A549 (cell line): ENCODE data around the gene OR13A1. TPM values are rescaled to one million over a fixed set of nuclear protein-coding genes. Genes with fewer than 3 reads are reported as not detected.

Experiments used
- ATAC-seq, 2 experiments: fragments of 200-7000 bp in 1 of 2; fragments of >200 bp in 1 of 2; cut with Nextera tagmentation in 1 of 2; cut with Tn5 transposase in 1 of 2; 3 replicates each; pipeline versions ENCODE4 v1.8.0 to v1.9.1; 2018 to 2020; ENCODE audit warnings: mild to moderate bottlenecking in 1 of 2, moderate library complexity in 1 of 2
- CTCF ChIA-PET: fragments of 300-600 bp; sonication (Branson Sonifier 250); formaldehyde crosslinking; extraction: SDS; loops from one replicate; lab custom pipeline; 2021; ENCODE audit warnings: antibody characterized with exemption, inconsistent platforms; lab: Yijun Ruan, JAX
- POLR2A ChIA-PET: fragments of 350-600 bp; formaldehyde crosslinking; extraction: SDS; loops from one replicate; lab custom pipeline; 2021; ENCODE audit warnings: antibody characterized with exemption, inconsistent platforms; lab: Yijun Ruan, JAX
- DNase-seq, 2 experiments: peaks; one replicate each; pipeline versions ENCODE4 v3.0.0 to v3.0.0-alpha.2; 2011 to 2016; ENCODE audit warnings: low read depth in 1 of 2, low spot score in 1 of 2
- FAIRE-seq: peaks from 2 replicates; lab custom pipeline; 2011; peaks lifted over from hg19 to GRCh38; lab: Jason Lieb, UNC
- H3K27ac ChIP-seq, 2 experiments: fragments of >200 bp; sonication (Bioruptor Twin); formaldehyde crosslinking; 3 replicates each; pipeline ENCODE4 v1.5.1; 2016 to 2017
- H3K4me1 ChIP-seq: fragments of >200 bp; sonication (Bioruptor Twin); formaldehyde crosslinking; 3 replicates; pipeline ENCODE4 v1.6.1; 2016
- H3K4me2 ChIP-seq: fragments of >200 bp; sonication (Bioruptor Twin); formaldehyde crosslinking; 3 replicates; pipeline ENCODE4 v1.6.1; 2016
- H3K4me3 ChIP-seq: fragments of >200 bp; sonication (Bioruptor Twin); formaldehyde crosslinking; 3 replicates; pipeline ENCODE4 v1.5.1; 2016
- H3K9me3 ChIP-seq: fragments of >200 bp; sonication (Bioruptor Twin); formaldehyde crosslinking; 3 replicates; pipeline ENCODE4 v1.6.1; 2016
- BHLHE40 ChIP-seq: IDR thresholded peaks from 2 replicates; pipeline ENCODE4 v1.6.1; 2012; ENCODE audit warnings: low read depth, low read length, inconsistent platforms
- CBX8 ChIP-seq: fragments of 200-600 bp; sonication (generic); IDR thresholded peaks from 2 replicates; pipeline ENCODE4 v1.6.1; 2016
- CEBPB ChIP-seq, 2 experiments: fragments of >200 bp in 1 of 2; sonication (Bioruptor Twin) in 1 of 2; formaldehyde crosslinking in 1 of 2; IDR thresholded peaks; 2 replicates each; pipeline ENCODE4 v1.6.1; 2012 to 2016
- EHF ChIP-seq: fragments of 250-450 bp; sonication (Bioruptor Pico); IDR thresholded peaks from 2 replicates; pipeline ENCODE4 v1.5.0; 2020; ENCODE audit warnings: mild to moderate bottlenecking
- ESRRA ChIP-seq: fragments of 150-350 bp; IDR thresholded peaks from 2 replicates; pipeline ENCODE4 v1.6.1; 2014; ENCODE audit warnings: mild to moderate bottlenecking, low read length, borderline replicate concordance
- FOSB ChIP-seq: fragments of 250-450 bp; sonication (Bioruptor Pico); IDR thresholded peaks from 2 replicates; pipeline ENCODE4 v1.5.0; 2020; ENCODE audit warnings: mild to moderate bottlenecking, moderate library complexity
- FOXS1 ChIP-seq: fragments of 250-450 bp; sonication (Bioruptor Pico); IDR thresholded peaks from 2 replicates; pipeline ENCODE4 v1.5.0; 2020; ENCODE audit warnings: mild to moderate bottlenecking, moderate library complexity
- GATA3 ChIP-seq: IDR thresholded peaks from 2 replicates; pipeline ENCODE4 v1.6.1; 2012; ENCODE audit warnings: borderline replicate concordance
- HDAC2 ChIP-seq: fragments of 200-600 bp; sonication (generic); IDR thresholded peaks from 2 replicates; pipeline ENCODE4 v1.6.1; 2016
- HEYL ChIP-seq: fragments of 250-450 bp; sonication (Bioruptor Pico); IDR thresholded peaks from 2 replicates; pipeline ENCODE4 v1.8.0; 2021; ENCODE audit warnings: mild to moderate bottlenecking, moderate library complexity
- JUNB ChIP-seq: fragments of >200 bp; sonication (Bioruptor Twin); formaldehyde crosslinking; IDR thresholded peaks from 2 replicates; pipeline ENCODE4 v1.6.1; 2016
- KDM1A ChIP-seq: fragments of 200-600 bp; sonication (generic); IDR thresholded peaks from 2 replicates; pipeline ENCODE4 v1.6.1; 2016; ENCODE audit warnings: low read depth, mild to moderate bottlenecking
- MAFK ChIP-seq: fragments of 450-650 bp; IDR thresholded peaks from 2 replicates; pipeline ENCODE4 v1.6.1; 2014; ENCODE audit not compliant: partially characterized antibody
- MAZ ChIP-seq: fragments of 150-350 bp; IDR thresholded peaks from 2 replicates; pipeline ENCODE4 v1.6.1; 2014; ENCODE audit warnings: antibody characterized with exemption, low read depth, low read length, borderline replicate concordance
- PHF8 ChIP-seq: fragments of 200-600 bp; sonication (generic); IDR thresholded peaks from 2 replicates; pipeline ENCODE4 v1.6.1; 2016; ENCODE audit warnings: low read depth, mild to moderate bottlenecking, antibody characterized with exemption, moderate library complexity, borderline replicate concordance
- POLR2AphosphoS2 ChIP-seq: conservative IDR thresholded peaks from 2 replicates; pipeline ENCODE4 v1.6.1; 2012; ENCODE audit warnings: low read length, improper control_type of control experiment, inconsistent platforms
- RCOR1 ChIP-seq: fragments of 150-350 bp; IDR thresholded peaks from 2 replicates; pipeline ENCODE4 v1.6.1; 2014; ENCODE audit warnings: antibody characterized with exemption, low read length, low read depth
- RFX5 ChIP-seq: fragments of 450-650 bp; IDR thresholded peaks from 2 replicates; pipeline ENCODE4 v1.7.1; 2014; ENCODE audit warnings: antibody characterized with exemption, mild to moderate bottlenecking, moderate library complexity
- RNF2 ChIP-seq: fragments of 200-600 bp; sonication (generic); IDR thresholded peaks from 2 replicates; pipeline ENCODE4 v1.6.1; 2016; ENCODE audit warnings: low read depth, mild to moderate bottlenecking, antibody characterized with exemption, moderate library complexity, borderline replicate concordance
- SMC3 ChIP-seq: fragments of >200 bp; sonication (Bioruptor Twin); formaldehyde crosslinking; IDR thresholded peaks from 3 replicates; pipeline ENCODE4 v1.6.1; 2018; ENCODE audit warnings: inconsistent platforms
- SREBF2 ChIP-seq: fragments of 450-650 bp; IDR thresholded peaks from 2 replicates; pipeline ENCODE4 v1.6.1; 2014; ENCODE audit warnings: mild to moderate bottlenecking, moderate library complexity
- ZC3H11A ChIP-seq: fragments of 450-650 bp; IDR thresholded peaks from 2 replicates; pipeline ENCODE4 v1.6.1; 2014; ENCODE audit warnings: antibody characterized with exemption, mild to moderate bottlenecking
- ZSCAN20 ChIP-seq: fragments of 250-450 bp; sonication (Bioruptor Pico); IDR thresholded peaks from 2 replicates; pipeline ENCODE4 v1.8.0; 2022; ENCODE audit warnings: mild to moderate bottlenecking, moderate library complexity
- WGBS: methylation state at CpG from one replicate; pipeline ENCODE4 v1.1.6; 2017; ENCODE audit errors: missing lambda C conversion rate; 5-methylcytosine and 5-hydroxymethylcytosine counted together
- polyA plus RNA-seq, 4 experiments: library from polyadenylated mRNA; depleted of rRNA in 3 of 4; stranded (reverse); fragments of >200 nt; fragmentation: RNase III in 1 of 4; extraction: RNeasy Plus Mini Kit Qiagen cat#74134 plus additional on column Dnase treatment in 1 of 4; gene quantifications; 2 replicates in 3 of 4; 3 replicates in 1 of 4; pipeline ENCODE4 v1.2.3, GENCODE V29; 2011 to 2017
- TF ChIP-seq, protein P1 (sequence below): fragments of 200-600 bp; sonication (generic); IDR thresholded peaks from 2 replicates; pipeline ENCODE4 v1.6.1; 2016; ENCODE audit warnings: antibody characterized with exemption, mild to moderate bottlenecking, moderate library complexity
- TF ChIP-seq, protein P2 (sequence below): fragments of >200 bp; sonication (Bioruptor Twin); formaldehyde crosslinking; IDR thresholded peaks from 3 replicates; pipeline ENCODE4 v1.5.1; 2016
- TF ChIP-seq, protein P3 (sequence below): fragments of >200 bp; sonication (Bioruptor Twin); formaldehyde crosslinking; IDR thresholded peaks from 3 replicates; pipeline ENCODE4 v1.6.1; 2016
- TF ChIP-seq, protein P4 (sequence below): fragments of 250-450 bp; sonication (Bioruptor Pico); IDR thresholded peaks from 2 replicates; pipeline ENCODE4 v1.5.0; 2020; ENCODE audit warnings: low read depth, mild to moderate bottlenecking, moderate library complexity
- TF ChIP-seq, protein P5 (sequence below): IDR thresholded peaks from 2 replicates; pipeline ENCODE4 v1.6.1; 2012; ENCODE audit warnings: low read depth, borderline replicate concordance

Gene OR13A1
- polyA plus RNA-seq, 2 of the 4 experiments (the other 2 are of a cell fraction), result 0.04 TPM; not detected in 1

DNA sequence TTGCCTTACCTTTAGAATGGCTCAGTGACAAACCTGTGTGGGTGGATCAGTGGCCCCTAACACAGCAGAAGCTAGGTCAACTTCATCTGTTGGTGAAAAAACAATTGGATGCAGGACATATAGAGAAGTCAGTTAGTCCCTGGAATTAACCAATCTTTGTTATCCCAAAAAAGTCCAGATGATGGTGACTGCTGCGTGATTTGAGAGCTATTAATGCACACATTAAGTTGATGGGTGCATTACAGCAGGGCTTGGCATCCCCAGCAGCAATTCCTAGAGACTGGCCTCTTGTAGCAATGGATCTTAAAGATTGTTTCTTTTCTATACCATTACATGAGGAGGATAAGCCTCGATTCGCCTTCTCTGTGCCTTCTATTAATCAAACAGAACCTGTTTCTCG is 33.3 kb downstream of the OR13A1 start:
- no peak for TF ChIP-seq KDM1A
- no peak for TF ChIP-seq MAFK
- TF ChIP-seq, protein P1, sequence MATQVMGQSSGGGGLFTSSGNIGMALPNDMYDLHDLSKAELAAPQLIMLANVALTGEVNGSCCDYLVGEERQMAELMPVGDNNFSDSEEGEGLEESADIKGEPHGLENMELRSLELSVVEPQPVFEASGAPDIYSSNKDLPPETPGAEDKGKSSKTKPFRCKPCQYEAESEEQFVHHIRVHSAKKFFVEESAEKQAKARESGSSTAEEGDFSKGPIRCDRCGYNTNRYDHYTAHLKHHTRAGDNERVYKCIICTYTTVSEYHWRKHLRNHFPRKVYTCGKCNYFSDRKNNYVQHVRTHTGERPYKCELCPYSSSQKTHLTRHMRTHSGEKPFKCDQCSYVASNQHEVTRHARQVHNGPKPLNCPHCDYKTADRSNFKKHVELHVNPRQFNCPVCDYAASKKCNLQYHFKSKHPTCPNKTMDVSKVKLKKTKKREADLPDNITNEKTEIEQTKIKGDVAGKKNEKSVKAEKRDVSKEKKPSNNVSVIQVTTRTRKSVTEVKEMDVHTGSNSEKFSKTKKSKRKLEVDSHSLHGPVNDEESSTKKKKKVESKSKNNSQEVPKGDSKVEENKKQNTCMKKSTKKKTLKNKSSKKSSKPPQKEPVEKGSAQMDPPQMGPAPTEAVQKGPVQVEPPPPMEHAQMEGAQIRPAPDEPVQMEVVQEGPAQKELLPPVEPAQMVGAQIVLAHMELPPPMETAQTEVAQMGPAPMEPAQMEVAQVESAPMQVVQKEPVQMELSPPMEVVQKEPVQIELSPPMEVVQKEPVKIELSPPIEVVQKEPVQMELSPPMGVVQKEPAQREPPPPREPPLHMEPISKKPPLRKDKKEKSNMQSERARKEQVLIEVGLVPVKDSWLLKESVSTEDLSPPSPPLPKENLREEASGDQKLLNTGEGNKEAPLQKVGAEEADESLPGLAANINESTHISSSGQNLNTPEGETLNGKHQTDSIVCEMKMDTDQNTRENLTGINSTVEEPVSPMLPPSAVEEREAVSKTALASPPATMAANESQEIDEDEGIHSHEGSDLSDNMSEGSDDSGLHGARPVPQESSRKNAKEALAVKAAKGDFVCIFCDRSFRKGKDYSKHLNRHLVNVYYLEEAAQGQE, result no peak
- TF ChIP-seq SMC3, result no peak
- TF ChIP-seq ZSCAN20 (CRISPR knock-in tag), result no peak
- TF ChIP-seq CBX8, result no peak
- no peak for TF ChIP-seq ESRRA
- TF ChIP-seq POLR2AphosphoS2, result no peak
- no peak for TF ChIP-seq GATA3
- TF ChIP-seq, protein P2, sequence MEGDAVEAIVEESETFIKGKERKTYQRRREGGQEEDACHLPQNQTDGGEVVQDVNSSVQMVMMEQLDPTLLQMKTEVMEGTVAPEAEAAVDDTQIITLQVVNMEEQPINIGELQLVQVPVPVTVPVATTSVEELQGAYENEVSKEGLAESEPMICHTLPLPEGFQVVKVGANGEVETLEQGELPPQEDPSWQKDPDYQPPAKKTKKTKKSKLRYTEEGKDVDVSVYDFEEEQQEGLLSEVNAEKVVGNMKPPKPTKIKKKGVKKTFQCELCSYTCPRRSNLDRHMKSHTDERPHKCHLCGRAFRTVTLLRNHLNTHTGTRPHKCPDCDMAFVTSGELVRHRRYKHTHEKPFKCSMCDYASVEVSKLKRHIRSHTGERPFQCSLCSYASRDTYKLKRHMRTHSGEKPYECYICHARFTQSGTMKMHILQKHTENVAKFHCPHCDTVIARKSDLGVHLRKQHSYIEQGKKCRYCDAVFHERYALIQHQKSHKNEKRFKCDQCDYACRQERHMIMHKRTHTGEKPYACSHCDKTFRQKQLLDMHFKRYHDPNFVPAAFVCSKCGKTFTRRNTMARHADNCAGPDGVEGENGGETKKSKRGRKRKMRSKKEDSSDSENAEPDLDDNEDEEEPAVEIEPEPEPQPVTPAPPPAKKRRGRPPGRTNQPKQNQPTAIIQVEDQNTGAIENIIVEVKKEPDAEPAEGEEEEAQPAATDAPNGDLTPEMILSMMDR, result no peak
- no peak for TF ChIP-seq HDAC2
- POLR2A ChIA-PET, result no interaction called here
- CTCF ChIA-PET, result interaction anchor here (1.1 to 1.6 kb wide), 3 partner anchors 33 to 183 kb away, joined by 3 to 5 read pairs (median 3); no protein-coding TSS in a partner anchor

DNA sequence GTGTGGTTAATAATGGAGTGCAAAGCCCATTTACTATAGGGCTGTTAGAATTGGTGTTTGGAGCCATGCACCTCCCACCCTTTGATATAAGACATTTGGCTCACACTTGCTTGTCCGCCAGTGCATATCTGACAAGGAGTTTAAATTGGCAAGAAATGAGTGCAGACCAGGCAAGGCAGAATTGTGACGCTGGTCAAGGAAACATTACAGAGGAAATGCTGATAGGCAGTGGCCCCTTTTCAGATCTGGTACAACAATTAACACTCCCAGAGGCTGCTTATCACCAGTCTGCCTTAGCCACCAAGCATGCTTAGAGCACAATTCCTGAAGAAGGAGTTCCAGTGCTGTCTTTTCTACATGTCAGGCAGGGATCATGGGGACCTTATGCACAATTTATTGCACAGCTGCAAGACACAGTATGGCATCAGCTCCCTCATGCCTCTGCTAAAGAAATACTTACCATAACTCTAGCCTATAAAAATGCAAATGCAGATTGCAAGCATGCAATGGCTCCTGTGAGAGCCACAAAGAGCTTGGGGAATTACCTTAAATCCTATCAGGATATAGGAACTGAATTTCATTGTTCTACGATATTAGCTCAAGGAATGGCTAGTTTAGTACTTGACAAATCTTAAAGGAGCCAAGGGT is 35.2 kb downstream of the OR13A1 start:
- DNase-seq (no peak), ATAC-seq (no peak), FAIRE-seq (no peak)
- H3K4me1 ChIP-seq, result no peaks in the 10 kb centered on the region
- WGBS, result 3% methylated on average over 3 of the region's 3 CpGs
- ChIA-PET CTCF (no interaction called here), POLR2A (no interaction called here)
- TF ChIP-seq RFX5, result no peak
- TF ChIP-seq MAZ, result no peak
- no peak for TF ChIP-seq RNF2
- TF ChIP-seq EHF (CRISPR knock-in tag), result no peak
- TF ChIP-seq PHF8, result no peak
- no peak overlapping the region for H3K27ac ChIP-seq
- no peaks in the 10 kb centered on the region for H3K9me3 ChIP-seq
- no peak overlapping the region for H3K4me2 ChIP-seq
- no peak overlapping the region for H3K4me3 ChIP-seq

More for the DNA sequence above, 33.3 kb downstream of the OR13A1 start:
- 2% methylated on average over 4 of the region's 4 CpGs for WGBS
- no peaks in the 10 kb centered on the region for H3K9me3 ChIP-seq
- no peak overlapping the region for H3K27ac ChIP-seq
- no peak for ATAC-seq
- no peak for DNase-seq
- no peak for FAIRE-seq
- no peak overlapping the region for H3K4me2 ChIP-seq
- no peaks in the 10 kb centered on the region for H3K4me1 ChIP-seq
- no peak overlapping the region for H3K4me3 ChIP-seq

DNA sequence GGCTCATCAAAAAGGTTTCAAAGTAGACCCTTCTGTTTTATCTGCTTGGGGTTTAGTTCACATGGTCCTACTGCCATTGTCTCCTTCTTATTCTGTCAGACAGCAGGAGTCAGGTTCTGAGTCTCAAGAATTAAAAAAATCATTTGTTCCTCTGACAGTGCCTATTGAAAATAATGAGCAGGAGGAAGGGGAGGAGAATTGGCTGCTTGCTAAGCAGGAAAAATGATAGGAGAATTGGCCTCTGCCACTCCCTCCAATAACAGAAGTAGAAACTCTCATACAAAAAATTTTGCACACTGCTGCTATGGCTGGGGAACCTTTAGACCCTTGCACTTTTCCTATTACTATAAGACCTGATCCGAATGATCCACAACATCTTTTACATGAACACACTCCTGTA is 35.7 kb downstream of the OR13A1 start:
- CTCF ChIA-PET, result no interaction called here
- 14% methylated on average over 1 of the region's 1 CpG for WGBS
- no peak for FAIRE-seq
- no peak for TF ChIP-seq BHLHE40
- no peak for TF ChIP-seq ZC3H11A
- no peak for TF ChIP-seq ESRRA
- TF ChIP-seq EHF (CRISPR knock-in tag), result no peak
- TF ChIP-seq, protein P3, sequence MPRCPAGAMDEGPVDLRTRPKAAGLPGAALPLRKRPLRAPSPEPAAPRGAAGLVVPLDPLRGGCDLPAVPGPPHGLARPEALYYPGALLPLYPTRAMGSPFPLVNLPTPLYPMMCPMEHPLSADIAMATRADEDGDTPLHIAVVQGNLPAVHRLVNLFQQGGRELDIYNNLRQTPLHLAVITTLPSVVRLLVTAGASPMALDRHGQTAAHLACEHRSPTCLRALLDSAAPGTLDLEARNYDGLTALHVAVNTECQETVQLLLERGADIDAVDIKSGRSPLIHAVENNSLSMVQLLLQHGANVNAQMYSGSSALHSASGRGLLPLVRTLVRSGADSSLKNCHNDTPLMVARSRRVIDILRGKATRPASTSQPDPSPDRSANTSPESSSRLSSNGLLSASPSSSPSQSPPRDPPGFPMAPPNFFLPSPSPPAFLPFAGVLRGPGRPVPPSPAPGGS, result no peak
- no peak for TF ChIP-seq FOXS1 (CRISPR knock-in tag)
- no peak for TF ChIP-seq JUNB
- TF ChIP-seq FOSB, result no peak
- TF ChIP-seq HEYL (CRISPR knock-in tag), result no peak
- TF ChIP-seq, protein P4, sequence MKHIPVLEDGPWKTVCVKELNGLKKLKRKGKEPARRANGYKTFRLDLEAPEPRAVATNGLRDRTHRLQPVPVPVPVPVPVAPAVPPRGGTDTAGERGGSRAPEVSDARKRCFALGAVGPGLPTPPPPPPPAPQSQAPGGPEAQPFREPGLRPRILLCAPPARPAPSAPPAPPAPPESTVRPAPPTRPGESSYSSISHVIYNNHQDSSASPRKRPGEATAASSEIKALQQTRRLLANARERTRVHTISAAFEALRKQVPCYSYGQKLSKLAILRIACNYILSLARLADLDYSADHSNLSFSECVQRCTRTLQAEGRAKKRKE (CRISPR knock-in tag), result no peak
- TF ChIP-seq RCOR1, result no peak
- TF ChIP-seq CEBPB (IDR thresholded peaks at IDR 0.05), result no peak
- no peak for TF ChIP-seq SREBF2
- TF ChIP-seq, protein P5, sequence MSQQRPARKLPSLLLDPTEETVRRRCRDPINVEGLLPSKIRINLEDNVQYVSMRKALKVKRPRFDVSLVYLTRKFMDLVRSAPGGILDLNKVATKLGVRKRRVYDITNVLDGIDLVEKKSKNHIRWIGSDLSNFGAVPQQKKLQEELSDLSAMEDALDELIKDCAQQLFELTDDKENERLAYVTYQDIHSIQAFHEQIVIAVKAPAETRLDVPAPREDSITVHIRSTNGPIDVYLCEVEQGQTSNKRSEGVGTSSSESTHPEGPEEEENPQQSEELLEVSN, result no peak

More for the DNA sequence above, 35.7 kb downstream of the OR13A1 start:
- no peak for ATAC-seq
- Histone ChIP-seq H3K4me1 (no peaks in the 10 kb centered on the region), H3K4me3 (no peak overlapping the region), H3K9me3 (no peaks in the 10 kb centered on the region), H3K27ac (no peak overlapping the region), H3K4me2 (no peak overlapping the region)
- DNase-seq, result no peak
- POLR2A ChIA-PET, result no interaction called here
